Measurements from ENCODE around the gene DNMT3B.
"Not testable (repeated sequence)": the region's sequence is repeated elsewhere in the genome, so short reads cannot be mapped to it uniquely, and the experiment has no call there.

DNMT3B gene

DNA sequence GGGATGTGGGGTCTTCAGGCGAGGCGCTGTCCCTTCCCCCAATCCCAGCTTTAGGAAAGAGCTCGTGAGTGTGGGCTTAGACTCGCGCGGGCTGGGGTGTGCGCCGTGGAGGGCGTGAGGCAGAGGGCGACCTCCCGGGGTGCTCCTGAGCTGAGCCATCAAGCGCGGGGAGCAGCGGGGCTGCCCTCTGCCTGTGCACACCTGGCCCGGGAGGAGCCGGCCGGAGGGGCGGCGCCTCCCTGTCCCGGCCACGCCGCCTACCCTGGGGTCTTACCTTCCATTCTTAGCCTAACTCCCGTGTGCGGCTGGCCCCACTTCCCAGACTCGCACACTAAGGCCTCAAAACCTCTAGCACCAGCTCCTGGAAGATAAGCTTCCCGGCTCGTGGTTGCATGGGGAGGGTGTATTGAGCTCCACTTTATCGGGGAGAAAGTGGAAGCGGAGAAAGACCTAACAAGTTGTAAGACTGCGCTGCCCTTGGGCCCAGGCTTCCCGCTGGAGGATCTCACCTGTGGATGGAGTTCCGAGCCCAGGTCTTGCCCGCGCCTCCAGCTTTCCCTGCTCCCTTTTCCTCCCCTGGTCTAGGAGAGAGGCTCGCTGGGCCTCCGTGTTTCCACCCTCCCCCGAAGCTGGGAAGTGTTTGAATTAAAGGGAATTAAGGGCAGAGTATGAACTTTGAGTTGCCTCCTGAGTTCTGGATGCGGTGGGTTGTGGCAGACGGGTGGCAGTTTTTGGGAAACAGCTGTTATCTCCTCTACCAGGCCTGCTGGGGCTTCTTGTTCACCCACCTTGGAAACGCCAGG is 1.2 kb downstream of the DNMT3B start:
- DNase-seq = no peak

DNA sequence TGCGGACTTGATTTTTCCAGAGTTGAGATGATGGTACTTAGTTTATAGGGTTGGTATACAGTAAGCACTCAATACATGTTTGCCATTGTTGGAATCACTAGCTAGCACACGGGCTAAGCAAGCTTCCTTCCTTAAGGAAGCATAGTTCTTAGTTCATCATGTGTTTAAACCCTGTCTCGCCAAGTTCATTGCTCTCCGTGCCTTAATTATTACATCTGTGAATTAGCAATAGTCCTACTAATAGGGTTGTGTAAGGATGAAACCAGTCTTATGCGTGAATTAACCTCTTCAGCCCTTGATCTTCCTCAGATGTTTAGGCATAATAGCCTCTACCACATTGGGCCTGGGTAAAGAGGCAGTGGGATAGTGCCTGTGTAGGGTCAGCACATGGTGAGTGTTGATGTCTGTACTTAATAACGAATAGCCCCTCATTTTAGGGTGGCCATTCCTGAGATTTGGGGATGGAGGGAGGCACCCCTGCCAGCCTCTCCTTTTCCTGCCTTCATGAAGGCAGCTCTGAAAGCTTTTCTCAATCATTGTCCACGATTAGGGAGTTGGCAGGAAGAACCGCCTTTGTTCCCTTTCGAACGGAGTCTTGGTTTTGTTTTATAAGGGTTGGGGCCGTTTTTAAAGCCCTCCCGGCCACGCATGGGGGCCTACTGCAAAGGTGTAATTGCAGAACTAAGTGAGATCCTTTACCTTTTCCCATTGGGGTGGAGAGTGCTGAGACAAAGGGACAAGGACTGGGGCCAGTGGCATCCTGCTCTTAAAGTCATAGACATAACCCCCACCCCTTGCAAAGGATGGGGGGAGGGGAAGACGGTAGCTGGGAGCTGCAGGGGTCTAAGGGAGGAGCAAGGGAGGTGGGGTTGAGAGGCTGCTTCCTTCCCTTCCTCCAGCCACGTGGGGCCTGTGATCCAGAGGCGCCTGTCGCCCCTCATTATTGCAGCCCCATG is 2.1 kb downstream of the DNMT3B start:
- no peak for DNase-seq

DNA sequence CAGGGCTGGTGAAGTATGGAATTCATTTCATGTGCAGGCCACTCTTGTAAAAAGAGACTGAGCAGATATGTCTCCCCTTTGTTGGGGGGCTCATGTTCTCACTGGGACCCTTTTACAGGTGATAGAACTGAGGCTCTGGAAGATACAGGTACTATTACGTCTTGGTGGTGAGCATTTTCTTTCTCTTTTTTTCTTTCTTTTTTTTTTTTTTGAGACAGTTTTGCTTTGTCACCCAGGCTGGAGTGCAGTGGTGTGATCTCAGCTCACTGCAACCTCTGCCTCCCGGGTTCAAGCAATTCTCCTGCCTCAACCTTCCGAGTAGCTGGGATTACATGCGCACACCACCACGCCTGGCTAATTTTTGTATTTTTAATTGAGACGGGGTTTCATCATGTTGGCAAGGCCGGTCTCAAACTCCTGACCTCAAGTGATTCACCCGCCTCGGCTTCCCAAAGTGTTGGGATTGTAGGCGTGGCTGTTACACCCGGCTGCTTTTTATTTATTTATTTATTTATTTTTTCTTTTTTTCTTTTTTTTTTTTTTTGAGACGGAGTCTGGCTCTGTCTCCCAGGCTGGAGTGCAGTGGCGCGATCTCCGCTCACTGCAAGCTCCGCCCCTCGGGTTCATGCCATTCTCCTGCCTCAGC is 3.2 kb downstream of the DNMT3B start:
- not testable (repeated sequence) for DNase-seq

DNA sequence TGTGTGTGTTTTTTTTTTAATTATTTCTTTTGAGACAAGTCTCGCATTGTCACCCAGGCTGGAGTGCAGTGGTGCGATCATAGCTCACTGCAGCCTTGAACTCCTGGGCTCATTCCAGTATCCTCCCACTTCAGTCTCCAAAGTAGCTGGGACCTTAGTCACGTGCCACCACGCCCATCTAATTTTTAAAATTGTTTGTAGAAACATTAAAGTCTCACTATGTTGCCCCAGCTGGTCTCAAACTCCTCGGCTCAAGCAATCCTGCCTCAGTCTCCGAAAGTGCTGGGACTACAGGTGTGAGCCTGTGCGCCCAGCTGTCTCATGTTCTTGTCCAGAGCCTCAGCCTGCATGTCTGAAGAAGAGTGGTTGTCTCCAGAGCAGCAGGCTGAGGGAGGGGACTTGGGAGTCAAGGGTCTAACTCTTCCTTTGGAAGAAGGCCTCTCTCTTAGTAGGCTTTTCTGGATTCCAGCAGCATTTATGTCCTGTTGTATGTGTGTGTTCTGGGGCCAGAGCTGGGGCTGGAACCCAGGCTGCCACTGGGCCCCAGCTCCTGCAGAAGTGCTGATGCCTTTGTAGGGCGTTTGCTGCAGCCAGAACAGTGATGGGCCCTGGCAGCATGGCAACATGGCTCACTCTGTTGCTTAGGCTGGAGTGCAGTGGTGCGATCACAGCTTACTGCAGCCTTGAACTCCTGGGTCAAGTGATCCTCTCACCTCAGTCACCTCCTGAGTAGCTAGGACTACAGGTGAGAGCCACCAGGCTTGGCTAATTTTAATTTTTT is 5.4 kb downstream of the DNMT3B start:
- DNase-seq = no peak

DNA sequence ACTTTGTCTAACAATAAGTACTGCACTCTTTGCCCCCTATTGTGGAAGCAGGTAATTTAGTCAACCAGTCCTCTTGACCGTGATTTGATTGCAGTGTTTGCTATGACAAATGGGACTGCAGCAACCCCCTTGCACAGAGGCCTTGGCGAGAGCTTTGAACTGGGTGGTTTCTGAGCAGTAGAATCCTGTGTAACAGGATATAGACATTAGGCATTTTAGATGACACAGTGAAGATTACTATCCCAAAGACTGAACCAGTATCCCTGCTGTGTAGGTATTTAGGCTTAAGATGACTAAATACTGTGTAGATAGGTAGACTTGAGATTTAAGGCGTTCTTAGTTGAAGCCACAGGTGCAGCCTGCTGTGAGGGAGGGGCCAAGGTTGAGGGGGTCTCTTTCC is 9.9 kb downstream of the DNMT3B start:
- DNase-seq = no peak

DNA sequence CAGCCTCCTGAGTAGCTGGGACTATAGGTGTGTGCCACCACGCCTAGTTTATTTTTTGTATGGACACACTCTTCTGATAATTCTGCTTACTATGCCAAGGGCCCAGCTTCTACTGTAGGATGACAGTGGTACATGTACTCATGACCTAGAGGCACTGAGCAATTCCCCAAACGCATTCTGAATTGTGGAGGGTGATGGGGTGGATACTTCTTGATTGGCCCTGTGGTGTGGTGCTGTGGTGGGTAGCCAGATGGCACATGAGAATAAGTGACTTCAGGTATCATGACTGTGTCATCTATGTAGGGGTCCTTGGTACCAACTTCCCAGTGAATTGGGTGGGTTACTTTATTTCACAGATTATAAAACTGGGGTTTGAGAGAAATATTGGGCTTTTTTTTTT is 11.0 kb downstream of the DNMT3B start:
- no peak for DNase-seq

DNA sequence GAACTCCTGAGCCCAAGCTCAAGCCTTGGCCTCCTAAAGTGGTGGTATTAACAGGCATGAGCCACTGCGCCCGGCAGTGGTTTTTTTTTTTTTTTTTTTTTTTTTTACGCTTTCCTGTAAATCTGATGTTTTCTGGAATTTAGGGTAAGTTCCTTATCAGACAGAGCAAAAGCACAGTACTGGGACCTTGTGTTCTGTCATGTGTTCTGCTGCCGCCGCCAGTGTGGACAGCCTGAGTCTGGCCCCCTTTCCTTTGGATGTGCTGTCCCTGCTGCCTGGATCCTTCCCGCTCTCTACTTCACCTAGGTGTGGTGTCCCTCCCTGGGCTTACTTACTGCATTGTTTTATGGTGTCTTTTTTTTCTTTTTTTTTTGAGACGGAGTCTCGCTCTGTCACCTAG is 11.7 kb downstream of the DNMT3B start:
- no peak for DNase-seq

DNA sequence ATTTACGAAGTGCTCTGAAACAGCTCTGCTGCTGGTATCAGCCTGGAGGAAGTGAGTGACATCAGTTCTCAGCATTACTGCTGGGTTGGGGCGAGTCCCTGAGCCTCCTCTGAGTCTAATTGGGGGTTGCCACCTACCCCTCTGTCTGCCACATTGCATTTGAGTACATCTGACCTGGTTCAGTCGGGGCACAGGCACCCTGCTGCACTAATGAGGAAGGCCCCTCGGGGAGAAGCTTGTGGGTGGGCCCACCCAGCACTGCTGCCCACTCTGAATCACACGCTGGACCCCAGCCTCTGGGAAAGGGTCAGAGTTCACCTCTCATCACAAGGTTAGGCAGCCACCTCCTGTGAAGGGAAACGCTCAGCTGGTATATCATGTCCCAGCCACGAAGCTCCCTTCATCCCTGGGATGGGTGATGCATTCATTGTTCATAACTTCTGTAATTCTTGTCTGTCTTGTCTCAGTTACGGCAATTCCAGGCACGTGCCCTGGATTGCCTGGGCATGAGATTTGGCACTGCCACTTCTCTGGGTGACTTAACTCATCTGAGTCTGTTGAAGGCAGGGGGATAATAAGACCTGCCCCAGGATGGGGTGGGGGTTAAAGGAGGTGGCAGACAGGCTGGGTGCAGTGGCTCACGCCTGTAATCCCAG is 13.3 kb downstream of the DNMT3B start:
- no peak for DNase-seq

DNA sequence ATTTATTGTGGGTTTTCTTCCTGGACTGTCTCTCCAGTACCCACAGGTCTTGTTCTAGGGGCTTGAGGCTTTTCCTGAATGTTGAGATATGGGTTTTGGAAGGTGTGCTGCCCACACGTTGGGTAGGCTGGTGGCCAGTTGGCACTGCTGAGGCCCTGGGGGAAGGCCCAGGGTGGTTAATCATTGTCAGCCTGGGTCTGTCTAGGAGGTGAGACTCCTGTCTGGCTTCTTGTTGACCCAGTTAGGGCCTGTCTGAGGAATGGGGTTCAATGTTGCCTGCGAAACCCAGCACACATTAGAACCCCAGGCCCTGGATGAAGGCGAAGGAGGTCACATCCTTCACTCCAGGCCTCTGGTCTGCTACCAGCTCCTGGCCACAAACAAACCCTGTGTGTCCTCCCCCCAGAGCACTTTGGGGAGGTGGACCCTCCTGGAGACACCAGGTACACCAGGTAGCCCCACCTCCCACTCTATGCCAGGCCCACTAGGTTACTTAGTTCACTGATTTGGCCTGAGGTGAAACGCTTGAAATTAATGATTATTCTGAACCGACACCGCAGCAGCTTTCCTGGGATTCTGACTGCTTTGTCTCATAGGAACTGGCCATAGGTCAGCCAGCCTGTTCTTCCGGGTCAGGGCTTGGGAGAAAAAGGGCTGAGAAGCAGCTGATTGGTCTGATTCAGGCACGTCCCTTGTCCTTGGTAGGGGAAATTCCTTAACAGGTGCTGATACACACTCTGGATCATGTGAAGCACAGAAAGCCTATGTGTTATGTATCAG is 15.2 kb downstream of the DNMT3B start:
- DNase-seq = no peak

DNA sequence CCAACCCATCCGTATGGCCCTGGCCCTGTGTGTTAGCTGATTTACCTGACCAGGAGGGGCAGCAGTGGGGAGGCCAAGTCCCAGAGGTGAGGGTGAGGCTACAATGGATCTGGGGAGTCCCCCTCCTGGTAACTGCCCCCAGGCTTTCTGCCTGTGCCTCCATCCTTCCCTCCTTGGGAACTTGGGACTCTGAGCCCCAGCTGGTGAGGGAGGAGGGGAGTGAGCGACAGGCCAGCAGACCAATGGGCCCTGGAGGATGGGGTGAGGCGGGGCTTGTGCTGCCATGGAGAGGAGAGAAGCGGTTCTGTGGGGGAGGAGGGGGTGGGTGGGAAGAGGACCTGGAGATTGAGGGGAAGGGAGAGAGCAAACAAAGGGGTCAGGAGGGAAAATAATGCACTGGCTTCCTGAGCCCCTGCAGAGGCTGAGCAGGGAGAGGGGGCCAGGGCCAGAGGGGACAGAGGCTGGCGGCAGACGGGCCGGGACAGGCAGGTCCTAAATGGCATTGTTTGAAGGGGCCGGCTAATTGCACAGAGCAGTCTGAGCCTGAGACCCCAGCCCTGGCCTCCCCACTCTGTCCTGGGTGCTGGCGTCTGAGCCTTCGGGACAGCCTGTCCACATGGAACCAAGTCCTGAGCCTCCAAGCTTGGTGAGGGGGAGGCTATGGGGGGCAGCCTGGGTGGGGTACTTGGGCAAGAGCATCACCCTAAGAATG is 17.5 kb downstream of the DNMT3B start:
- no peak for DNase-seq

DNA sequence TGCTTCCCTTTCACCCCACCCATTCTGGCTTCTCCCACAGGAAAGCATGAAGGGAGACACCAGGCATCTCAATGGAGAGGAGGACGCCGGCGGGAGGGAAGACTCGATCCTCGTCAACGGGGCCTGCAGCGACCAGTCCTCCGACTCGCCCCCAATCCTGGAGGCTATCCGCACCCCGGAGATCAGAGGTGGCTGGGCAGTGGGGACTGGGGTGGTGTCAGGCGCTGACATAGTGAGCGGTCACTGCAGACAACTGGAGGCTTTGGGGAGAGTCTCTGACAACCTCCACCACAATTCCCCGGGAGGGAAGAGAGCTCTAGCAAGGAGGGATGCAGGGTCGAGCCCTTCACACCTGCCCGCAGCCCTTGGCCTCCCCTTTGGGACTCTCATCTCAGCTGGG is 18.1 kb downstream of the DNMT3B start:
- no peak for DNase-seq

DNA sequence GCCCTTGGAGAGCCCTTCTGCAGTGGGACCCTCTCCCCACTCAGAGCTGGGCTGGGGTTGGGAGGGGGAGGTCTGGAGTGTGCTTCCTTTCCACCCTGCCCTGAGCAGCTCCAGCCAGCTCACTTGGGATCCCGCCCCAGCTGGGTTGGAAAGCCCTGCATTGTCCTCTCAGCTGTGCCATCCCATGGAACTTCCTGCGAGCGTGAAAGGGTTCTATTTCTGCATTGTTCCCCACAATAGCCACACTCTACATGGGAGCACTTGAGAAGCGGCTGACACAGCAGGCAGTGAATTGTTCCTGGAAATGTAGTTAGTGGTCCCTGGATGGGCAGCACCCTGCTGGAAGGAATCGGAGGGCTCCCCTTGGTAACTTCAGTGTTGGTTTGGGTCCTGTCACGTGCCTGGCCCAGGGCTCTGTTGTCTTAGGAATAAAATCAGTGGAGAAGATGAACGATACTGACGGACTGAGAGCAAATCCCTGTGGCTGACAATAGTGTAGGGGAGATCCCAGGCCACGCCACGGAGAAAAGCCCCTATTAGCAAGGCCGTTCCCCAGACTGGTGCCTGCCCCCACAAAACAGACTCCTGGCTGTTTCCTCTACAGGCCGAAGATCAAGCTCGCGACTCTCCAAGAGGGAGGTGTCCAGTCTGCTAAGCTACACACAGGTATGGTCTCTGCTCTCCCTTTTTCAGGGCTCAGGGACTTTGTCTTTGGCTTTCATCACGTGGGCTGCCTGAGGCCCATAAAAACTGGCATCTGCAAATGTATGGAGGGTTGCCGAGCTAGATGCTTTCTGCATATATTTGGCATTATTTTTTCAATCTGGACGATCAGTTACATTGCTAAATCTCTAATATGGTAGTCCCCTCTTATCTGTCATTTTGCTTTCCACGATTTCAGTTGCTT is 18.8 kb downstream of the DNMT3B start:
- DNase-seq = no peak

DNA sequence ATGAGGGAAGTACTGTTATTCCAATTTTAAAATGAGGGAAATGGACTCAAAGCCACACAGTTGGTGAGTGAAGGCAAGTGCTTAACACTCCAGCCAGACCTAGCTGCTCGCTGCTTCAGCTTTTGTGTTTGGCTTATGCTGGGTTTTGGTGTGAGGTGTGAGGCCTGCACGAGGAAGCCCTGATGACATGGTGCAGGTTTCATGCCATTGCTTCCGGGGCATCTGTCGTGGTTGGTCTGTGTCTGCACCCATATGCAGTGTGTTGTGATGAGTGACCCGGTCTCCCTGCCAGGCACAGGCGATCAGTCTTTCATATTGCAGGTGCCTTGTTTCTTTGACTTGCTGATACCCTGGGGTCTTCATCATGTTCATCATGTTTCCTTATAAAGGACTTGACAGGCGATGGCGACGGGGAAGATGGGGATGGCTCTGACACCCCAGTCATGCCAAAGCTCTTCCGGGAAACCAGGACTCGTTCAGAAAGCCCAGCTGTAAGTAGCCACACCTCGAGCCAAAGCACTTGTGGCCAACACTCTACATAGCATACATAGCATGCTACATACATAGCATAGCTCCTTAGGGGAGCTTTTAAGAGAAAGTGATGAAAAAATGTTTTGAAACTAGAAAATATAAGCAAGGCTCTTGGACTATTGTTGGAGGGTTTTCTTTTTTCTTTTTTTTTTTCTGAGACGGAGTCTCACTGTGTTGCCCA is 22.3 kb downstream of the DNMT3B start:
- DNase-seq = no peak

DNA sequence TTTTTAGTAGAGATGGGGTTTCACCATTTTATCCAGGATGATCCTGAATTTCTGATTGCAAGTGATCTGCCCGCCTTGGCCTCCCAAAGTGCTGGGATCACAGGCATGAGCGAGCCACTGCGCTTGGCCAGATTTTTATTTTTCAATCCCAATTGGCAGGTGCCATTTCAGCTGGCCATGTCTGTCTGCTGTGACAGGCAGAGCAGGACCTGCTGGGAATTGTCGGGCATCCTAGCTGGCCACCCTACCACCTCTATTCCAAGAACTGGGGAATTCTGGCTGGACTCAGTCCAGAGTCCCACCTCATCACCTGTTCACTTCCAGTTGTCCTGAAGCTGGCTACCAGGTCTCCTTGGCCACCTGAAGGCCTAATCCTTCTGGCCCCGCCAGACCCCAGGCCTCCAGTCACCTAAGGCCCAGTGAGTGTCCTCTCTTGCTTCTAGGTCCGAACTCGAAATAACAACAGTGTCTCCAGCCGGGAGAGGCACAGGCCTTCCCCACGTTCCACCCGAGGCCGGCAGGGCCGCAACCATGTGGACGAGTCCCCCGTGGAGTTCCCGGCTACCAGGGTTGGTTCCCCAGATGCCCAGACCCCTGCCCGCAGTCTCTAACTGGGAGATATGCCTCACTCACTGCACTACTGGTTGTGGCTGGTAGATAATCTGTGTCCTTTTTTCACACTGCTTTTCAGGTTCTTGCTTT is 24.0 kb downstream of the DNMT3B start:
- no peak for DNase-seq

DNA sequence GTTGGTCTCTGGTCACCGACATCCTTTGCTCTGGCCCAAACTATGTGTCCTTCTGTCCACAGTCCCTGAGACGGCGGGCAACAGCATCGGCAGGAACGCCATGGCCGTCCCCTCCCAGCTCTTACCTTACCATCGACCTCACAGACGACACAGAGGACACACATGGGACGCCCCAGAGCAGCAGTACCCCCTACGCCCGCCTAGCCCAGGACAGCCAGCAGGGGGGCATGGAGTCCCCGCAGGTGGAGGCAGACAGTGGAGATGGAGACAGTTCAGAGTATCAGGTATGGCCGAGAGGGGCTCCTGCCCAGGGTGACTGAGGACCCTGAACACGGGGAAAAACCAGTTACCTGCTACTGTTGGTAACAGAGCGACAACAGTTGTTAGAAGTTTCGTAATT is 25.0 kb downstream of the DNMT3B start:
- DNase-seq = no peak

DNA sequence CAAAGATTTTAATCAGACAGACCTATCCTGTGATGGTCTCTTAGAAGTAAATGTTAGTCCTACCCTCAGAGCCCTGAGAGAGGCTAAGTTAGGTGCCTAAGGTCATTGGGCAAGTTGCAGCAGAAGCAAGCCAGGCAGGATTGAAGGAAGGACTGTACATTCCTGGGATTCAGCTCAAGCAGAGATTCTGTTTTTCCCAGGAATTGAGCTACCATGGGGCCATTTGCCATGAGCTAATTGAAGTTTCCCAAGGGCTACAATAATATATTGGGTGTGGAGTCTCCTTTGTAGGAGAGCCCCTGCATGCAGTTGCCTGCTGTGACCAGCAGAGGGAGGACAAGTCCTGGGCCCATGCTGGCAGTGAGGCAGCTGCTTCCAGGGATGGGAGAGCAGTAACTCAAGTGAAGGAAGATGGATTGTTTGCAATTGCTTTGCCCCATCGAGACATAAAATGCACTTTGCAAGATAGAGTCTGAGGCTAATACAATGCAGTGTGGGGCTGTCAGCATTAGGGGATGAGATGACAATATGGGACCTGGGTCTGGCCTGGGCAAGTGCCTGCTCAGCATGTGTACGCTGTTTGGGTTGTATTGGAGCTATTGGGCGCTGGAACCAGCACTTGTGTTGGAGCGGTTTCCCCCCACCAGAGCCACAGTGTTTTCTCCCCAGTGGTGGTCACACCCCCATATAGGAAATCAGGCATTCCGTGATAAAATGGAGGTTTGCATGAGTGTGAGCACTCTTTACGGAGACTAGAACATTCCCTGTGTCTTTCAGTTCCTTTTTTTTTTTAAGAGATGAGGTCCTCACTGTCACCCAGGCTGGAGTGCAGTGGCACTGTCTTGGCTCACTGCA is 27.9 kb downstream of the DNMT3B start:
- DNase-seq = peak; percentile 66 to 67

DNA sequence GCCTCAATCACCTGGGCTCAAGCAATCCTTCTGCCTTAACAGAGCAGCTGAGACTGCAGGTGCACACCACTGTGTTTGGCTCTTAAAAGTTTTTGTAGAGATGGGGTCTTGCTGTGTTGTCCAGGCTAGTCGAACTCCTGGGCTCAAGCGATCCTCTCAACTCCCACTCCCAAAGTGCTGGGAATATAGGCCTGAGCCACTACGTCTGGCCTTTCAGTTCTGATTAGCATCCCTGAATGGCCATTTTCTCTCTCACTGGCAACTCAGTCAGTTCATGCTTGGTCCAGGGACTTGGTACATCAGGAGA is 28.5 kb downstream of the DNMT3B start:
- no peak for DNase-seq
